HFF-Myc (cell line): Measurements from ENCODE around the gene FJX1.

ENCODE experiments used
- DNase-seq: peaks from one replicate; pipeline ENCODE4 v3.0.0-alpha.2; 2011; ENCODE audit warnings: low read depth; ENCODE audit errors: extremely low read depth
- H3K4me3 ChIP-seq: replicated peaks from 2 replicates; pipeline ENCODE4 v1.5.1; 2011; ENCODE audit warnings: low read depth, mild to moderate bottlenecking, control low read depth, low read length
- TF ChIP-seq, protein P1 (sequence below): IDR thresholded peaks from 2 replicates; pipeline ENCODE4 v1.5.1; 2012; ENCODE audit warnings: mild to moderate bottlenecking, low read depth, low read length, control low read depth; ENCODE audit errors: missing control alignments

The FJX1 gene

GRCh38 chr11:35602979-35603378 is 15.3 kb upstream of the FJX1 start:
- no peak for DNase-seq
- no peak overlapping the region for H3K4me3 ChIP-seq
- TF ChIP-seq, protein P1, sequence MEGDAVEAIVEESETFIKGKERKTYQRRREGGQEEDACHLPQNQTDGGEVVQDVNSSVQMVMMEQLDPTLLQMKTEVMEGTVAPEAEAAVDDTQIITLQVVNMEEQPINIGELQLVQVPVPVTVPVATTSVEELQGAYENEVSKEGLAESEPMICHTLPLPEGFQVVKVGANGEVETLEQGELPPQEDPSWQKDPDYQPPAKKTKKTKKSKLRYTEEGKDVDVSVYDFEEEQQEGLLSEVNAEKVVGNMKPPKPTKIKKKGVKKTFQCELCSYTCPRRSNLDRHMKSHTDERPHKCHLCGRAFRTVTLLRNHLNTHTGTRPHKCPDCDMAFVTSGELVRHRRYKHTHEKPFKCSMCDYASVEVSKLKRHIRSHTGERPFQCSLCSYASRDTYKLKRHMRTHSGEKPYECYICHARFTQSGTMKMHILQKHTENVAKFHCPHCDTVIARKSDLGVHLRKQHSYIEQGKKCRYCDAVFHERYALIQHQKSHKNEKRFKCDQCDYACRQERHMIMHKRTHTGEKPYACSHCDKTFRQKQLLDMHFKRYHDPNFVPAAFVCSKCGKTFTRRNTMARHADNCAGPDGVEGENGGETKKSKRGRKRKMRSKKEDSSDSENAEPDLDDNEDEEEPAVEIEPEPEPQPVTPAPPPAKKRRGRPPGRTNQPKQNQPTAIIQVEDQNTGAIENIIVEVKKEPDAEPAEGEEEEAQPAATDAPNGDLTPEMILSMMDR: no peak

DNA sequence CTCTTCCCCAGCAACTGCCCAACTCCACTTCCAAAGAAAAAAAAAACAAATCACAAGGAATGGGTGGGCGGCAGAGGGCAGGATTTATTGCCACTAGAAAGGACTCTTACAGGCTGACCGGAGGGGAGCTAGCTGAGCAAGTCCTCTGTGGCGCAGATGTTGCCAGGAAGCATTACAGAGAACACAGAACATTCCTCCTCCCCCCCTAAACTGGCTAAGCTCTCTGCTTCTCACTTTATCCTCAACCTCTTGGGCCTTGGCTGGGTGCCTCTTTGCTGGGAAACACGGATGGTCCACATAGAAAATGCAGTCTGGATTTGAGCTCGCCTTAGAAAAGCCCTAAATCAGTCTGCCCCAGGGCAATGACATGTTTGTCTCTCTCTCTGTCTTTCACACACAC is 12.6 kb upstream of the FJX1 start:
- peak; percentile 89 for DNase-seq
- TF ChIP-seq, protein P1: peak; percentile 6

DNA sequence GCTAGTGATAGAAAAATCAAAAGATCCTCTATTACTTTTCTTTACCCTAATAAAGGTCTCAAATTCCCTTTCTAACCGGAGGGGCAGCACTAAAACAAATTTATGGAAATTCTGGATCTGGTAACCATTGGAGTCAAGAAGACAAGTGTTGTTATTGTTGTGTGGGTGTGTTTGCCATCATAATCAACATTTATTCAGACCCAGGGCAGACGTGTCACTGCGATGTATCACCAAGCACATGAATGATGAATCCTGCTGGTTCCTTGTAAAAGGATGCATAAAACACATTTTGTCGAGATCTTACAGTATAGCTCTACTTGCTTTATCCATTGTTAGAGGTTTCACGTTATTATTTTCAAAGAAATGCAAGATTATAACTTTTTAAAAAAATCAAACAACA is 12.1 kb upstream of the FJX1 start:
- H3K4me3 ChIP-seq: no peak overlapping the region
- TF ChIP-seq, protein P1: no peak
- DNase-seq: no peak

More for the DNA sequence above, 12.6 kb upstream of the FJX1 start:
- H3K4me3 ChIP-seq: no peak overlapping the region

DNA sequence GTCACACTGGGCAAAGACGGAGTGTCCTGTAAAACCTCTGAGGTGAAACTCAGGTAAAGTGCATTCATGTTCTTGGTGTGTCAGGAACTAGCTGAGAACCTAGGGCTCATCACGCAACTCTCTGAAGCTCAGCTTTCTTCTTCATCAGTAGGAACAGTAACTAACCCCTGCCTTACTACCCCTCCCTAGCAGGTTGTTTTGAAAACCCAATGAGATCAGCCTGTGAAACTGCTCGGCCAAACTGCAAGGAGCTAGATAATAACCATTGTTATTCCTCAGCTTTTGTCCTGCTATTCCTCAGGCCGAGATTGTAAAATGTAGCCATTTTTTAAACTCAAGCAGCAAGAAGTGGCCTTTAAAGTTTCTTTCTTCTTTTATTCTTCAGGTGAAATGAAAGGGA is 9.8 kb upstream of the FJX1 start:
- TF ChIP-seq, protein P1: no peak
- no peak overlapping the region for H3K4me3 ChIP-seq
- DNase-seq: no peak

DNA sequence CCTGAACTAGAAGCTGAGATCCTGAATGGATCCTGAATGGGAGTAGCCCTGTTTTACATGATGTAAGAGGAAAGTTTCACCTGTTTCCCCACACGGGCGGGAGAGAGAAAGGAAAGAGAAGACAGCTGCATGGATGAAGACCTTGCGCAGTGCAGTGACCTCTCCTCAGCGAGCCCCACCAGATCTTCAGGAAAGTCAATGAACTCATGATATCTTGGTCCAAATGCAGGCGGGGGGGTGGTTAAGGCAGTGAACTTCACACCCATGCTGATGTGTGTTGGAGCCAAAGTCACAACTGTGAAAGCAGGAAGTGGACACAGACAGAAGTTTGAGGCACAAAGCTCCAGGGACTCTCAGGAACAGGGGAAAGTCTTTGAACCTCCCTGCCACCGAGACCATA is 8.6 kb upstream of the FJX1 start:
- TF ChIP-seq, protein P1: no peak
- no peak overlapping the region for H3K4me3 ChIP-seq
- DNase-seq: no peak

DNA sequence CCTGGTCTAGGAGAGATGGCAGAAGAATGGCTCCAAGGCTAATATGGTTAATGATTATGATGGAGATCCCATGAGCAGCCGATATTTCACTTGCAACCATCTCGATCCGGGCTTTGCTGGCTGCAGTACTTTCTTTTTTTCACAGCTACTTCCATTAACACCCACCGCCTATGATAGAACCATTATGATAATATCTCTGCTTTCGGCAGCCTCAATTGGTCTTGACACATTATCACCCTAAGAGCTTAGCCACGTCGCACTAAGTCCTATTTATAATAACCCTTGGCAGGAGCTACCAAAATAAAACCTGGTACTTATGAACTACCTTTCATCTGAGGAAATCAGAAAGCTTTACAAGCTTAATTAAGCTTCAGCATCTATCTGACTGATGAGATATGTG is 7.6 kb upstream of the FJX1 start:
- DNase-seq: no peak
- no peak overlapping the region for H3K4me3 ChIP-seq
- TF ChIP-seq, protein P1: no peak

- TF ChIP-seq, protein P1: no peak
- H3K4me3 ChIP-seq: no peak overlapping the region
- no peak for DNase-seq
These were observed 6.5 kb upstream of the FJX1 start for GRCh38 chr11:35611741-35612140.
